ENCODE results near the gene NUDCD3.

NUDCD3 gene

DNA sequence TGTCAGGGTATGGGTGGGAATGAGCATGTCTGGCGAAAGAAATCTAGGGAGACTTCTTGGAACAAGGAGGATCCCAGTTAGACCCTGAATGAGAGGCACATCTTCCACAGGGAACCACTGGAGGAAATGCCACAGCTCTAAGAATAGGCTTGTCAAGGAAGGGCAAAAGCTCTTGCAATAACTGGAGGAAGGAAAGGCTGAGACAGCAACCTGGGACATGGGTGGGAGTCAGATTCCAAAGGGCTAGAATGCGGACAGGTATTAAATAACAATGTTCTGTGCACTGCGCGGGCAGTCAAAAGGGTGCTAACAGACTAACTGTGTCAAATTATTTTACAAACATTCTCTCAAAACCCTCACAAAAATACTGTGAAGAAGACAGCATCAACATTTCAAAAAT is 4.5 kb downstream of the NUDCD3 start:
- DNase-seq (ENCODE audit: low spot score in 2 of 2) (no peak), ATAC-seq (replicated peaks; ENCODE audit: extremely low read depth, poor library complexity, severe bottlenecking) (no peak)
- peaks cover 7% of the 10 kb centered on the region for H3K9me3 Mint-ChIP-seq
- no peak overlapping the region for H3K4me3 Mint-ChIP-seq
- H3K27me3 Mint-ChIP-seq = no peaks in the 10 kb centered on the region
- H3K27ac Mint-ChIP-seq (ENCODE audit: low read depth) = no peak overlapping the region
- peaks cover 75% of the 10 kb centered on the region for H3K4me1 Mint-ChIP-seq
- H3K36me3 Mint-ChIP-seq (ENCODE audit: insufficient read depth) = peaks cover 60% of the 10 kb centered on the region

DNA sequence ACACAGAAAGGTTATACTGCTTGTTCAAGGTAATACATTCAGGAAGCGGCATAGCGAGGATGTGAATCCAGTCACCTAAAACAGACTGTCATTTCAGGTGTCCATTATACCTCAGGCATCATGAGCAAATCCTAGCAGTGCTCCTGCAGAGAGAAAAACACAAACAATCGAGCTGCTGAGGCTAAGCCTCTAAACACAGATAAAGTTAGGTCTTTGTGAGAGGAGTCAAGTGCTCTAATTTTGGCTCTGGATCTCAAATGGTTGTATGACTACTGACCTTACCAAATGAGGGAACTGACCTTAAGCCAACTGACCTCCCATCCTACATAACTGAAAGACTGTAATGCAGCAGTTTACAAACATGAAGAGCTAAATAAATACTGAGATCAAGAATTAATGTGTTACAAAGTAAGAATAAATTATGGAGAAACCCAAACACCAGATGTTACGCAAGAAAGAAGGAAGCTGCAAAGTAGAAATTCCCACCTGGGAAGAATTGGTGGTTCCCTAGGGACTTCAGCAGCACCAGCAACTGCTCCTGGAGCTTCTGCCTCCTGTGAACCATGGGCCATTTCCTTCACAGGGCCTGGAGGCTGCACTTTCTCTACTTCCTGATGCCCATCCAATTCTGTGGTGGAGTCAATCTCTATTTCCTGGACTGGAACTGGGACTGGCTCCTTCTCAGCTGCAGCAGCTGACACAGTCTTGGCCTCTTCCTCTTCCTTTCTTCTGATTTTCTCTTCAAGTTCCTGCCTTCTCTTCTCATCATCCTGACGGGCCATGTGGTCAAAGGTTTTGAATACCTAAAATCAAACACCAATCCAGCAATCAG is 5.8 kb downstream of the NUDCD3 start:
- DNase-seq (ENCODE audit: low spot score in 2 of 2) (no peak), ATAC-seq (replicated peaks; ENCODE audit: extremely low read depth, poor library complexity, severe bottlenecking) (no peak)
- Mint-ChIP-seq H3K4me1 (peaks cover 65% of the 10 kb centered on the region), H3K27me3 (no peaks in the 10 kb centered on the region), H3K9me3 (peaks cover 7% of the 10 kb centered on the region), H3K27ac (ENCODE audit: low read depth) (peak overlapping the region; percentile 68), H3K4me3 (no peak overlapping the region), H3K36me3 (ENCODE audit: insufficient read depth) (peaks cover 62% of the 10 kb centered on the region)

DNA sequence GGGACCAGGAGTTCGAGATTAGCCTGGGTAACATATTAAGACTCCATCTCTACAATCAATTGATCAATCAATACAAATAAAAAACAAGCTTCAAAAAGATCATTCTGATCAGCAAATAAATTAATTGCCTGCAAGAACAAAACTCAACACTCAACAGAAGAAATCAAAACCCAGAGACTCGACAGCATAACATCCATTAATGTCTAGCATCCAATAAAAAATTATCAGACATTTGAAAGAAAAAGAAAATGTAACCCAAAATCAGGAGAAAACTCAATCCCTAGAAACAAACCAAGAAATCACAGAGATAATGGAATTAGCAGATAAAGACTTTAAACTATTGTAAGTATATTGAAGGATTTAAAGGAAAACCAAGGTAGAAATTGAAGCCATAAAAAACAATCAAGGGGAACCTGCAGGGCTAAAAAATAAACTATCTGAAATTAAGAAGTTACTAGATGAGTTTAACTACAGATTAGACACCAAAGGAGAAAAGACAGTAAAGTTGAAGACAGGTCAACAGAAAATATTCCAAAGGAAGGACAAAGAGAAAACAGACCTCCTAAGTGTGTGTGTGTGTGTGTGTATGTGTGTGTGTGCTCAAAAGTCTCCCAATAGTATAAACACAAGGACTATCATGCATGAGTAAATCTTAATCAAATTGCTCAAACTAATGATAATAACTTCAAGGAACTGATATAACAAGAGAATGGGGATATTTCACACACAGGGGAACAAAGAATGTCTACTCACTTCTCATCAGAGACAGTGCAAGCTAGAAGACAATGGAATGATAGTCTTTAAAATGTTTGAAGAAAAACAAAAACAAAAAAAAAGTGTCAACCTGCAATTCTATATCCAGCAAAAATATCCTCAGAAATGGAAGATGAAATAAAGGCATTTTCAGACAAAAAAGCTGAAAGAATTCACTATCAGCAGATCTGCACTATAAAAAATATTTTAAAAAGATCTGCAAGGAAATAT is 7.7 kb downstream of the NUDCD3 start:
- Mint-ChIP-seq H3K36me3 (ENCODE audit: insufficient read depth) (peaks cover 58% of the 10 kb centered on the region), H3K4me3 (no peak overlapping the region), H3K27ac (ENCODE audit: low read depth) (no peak overlapping the region), H3K27me3 (no peaks in the 10 kb centered on the region), H3K4me1 (peaks cover 49% of the 10 kb centered on the region), H3K9me3 (peaks cover 7% of the 10 kb centered on the region)
- DNase-seq (ENCODE audit: low spot score in 2 of 2) (no peak), ATAC-seq (replicated peaks; ENCODE audit: extremely low read depth, poor library complexity, severe bottlenecking) (no peak)

DNA sequence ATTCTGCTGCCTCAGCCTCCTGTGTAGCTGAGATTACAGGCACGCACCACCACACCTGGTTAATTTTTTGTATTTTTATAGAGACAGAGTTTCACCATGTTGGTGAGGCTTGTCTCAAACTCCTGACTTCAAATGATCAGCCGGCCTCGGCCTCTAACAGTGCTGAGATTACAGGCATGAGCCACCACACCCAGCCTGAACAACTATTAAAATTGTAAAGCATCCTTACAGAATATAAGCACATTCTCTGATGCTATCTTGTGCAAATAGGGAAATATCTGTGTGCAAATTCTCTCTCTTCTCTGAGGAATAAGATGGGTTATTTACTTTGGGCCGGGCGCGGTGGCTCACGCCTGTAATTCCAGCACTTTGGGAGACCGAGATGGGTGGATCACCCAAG is 12.5 kb downstream of the NUDCD3 start:
- no peak for DNase-seq (ENCODE audit: low spot score in 2 of 2)
- Mint-ChIP-seq H3K27me3 (no peaks in the 10 kb centered on the region), H3K9me3 (no peaks in the 10 kb centered on the region), H3K36me3 (ENCODE audit: insufficient read depth) (peaks cover 70% of the 10 kb centered on the region), H3K4me1 (peaks cover 27% of the 10 kb centered on the region), H3K4me3 (no peak overlapping the region), H3K27ac (ENCODE audit: low read depth) (no peak overlapping the region)
- ATAC-seq (replicated peaks; ENCODE audit: extremely low read depth, poor library complexity, severe bottlenecking) = no peak

DNA sequence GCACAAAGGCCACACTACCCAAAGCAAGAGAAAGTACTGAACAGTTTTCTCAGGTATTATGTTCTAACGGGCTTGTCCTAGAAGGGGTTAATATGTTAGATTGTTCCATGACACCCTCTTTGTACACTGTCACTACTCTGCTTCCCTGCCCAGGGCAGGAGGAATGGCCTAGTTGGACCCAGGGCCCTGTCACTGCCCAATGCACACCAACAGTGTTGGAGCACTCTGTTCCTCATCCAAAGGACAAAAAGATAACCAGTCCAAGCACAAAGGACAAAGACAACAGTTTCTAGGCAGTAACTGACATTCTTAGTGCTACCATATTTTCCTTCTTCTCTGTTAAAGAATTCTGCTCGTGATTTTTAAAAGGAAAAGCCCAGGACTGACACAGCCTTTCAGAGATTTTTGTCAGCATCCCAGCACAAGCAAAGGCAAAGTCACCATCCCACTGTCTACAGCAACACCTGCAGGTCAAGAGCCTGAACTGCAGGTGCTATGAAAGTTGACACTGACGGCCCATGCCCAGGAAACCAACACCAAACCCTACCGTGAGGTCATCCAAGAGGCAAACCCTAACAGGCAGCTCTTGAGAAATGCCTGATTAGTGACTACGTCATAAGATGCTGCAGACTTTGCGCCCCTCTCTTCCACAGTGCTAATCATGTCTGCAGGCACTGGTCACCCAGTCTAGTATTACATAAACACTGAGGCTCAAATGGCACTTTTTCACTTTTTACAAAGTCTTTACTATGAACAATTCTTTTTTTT is 13.2 kb downstream of the NUDCD3 start:
- no peak overlapping the region for H3K27ac Mint-ChIP-seq (ENCODE audit: low read depth)
- peak; percentile 78 for ATAC-seq (replicated peaks; ENCODE audit: extremely low read depth, poor library complexity, severe bottlenecking)
- no peaks in the 10 kb centered on the region for H3K9me3 Mint-ChIP-seq
- no peaks in the 10 kb centered on the region for H3K27me3 Mint-ChIP-seq
- peaks cover 68% of the 10 kb centered on the region for H3K36me3 Mint-ChIP-seq (ENCODE audit: insufficient read depth)
- peaks cover 24% of the 10 kb centered on the region for H3K4me1 Mint-ChIP-seq
- no peak overlapping the region for H3K4me3 Mint-ChIP-seq
- DNase-seq (ENCODE audit: low spot score in 2 of 2) = peak; percentile 41 to 50

DNA sequence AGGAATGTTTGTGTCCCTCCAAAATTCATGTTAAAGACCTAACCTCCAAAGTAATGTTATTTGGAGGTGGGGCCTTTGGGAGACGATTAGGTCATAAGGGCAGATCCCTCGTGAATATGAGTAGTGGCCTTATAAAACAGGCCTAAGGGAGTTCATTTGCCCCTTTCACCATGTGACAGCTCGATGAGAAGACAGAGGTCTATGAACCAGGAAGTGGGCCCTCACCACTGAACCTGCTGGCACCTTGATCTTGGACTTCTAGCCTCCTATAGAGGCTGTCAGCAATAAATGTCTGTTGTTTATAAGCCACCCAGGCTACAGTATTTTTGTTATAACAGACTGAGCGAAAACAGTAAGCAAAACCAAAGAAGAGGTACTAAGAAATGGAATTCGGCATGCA is 14.1 kb downstream of the NUDCD3 start:
- Mint-ChIP-seq H3K4me3 (no peak overlapping the region), H3K4me1 (peaks cover 29% of the 10 kb centered on the region), H3K27ac (ENCODE audit: low read depth) (no peak overlapping the region), H3K36me3 (ENCODE audit: insufficient read depth) (peaks cover 62% of the 10 kb centered on the region), H3K9me3 (no peaks in the 10 kb centered on the region), H3K27me3 (no peaks in the 10 kb centered on the region)
- no peak for DNase-seq (ENCODE audit: low spot score in 2 of 2)
- no peak for ATAC-seq (replicated peaks; ENCODE audit: extremely low read depth, poor library complexity, severe bottlenecking)

DNA sequence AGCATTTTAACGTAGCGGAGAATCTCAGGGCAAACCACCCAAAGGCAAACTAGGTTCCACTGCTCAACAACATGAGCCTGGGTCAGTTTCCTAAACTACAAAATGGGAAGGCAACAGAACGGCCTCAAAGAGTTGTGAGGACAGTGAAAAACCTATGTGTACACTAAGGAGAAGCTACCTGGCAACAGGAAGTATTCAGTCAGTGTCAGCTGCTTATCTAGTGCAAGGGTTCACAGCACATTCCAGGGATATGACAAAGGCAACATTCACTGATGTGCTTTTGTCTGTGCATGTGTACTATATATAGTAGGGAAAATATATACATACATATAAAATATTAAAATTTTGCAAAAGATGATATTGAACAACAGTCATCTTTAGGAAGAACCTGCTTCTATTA is 17.2 kb downstream of the NUDCD3 start:
- Mint-ChIP-seq H3K27me3 (no peaks in the 10 kb centered on the region), H3K4me1 (peaks cover 51% of the 10 kb centered on the region), H3K4me3 (no peak overlapping the region), H3K9me3 (no peaks in the 10 kb centered on the region), H3K27ac (ENCODE audit: low read depth) (no peak overlapping the region), H3K36me3 (ENCODE audit: insufficient read depth) (peaks cover 62% of the 10 kb centered on the region)
- DNase-seq (ENCODE audit: low spot score in 2 of 2) = no peak
- ATAC-seq (replicated peaks; ENCODE audit: extremely low read depth, poor library complexity, severe bottlenecking) = no peak

DNA sequence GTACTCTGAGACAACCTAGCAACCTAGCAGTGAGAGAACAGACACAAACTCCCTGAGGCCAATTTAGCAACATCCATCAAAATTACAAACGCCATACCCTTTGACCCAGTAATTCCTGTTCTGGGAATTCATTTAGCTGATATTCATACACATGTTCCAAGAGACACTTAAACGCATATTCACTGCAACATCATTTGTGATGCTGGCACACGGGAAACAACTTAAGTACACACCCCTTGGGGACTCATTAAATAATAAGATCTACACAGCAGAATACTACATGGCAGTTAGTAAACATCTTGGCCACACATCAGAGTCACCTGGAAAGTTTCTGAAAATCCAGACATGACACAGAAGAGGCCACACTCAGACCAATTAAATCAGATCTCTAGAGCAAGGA is 17.6 kb downstream of the NUDCD3 start:
- DNase-seq (ENCODE audit: low spot score in 2 of 2) (no peak), ATAC-seq (replicated peaks; ENCODE audit: extremely low read depth, poor library complexity, severe bottlenecking) (no peak)
- H3K36me3 Mint-ChIP-seq (ENCODE audit: insufficient read depth) = peaks cover 66% of the 10 kb centered on the region
- no peak overlapping the region for H3K27ac Mint-ChIP-seq (ENCODE audit: low read depth)
- peaks cover 51% of the 10 kb centered on the region for H3K4me1 Mint-ChIP-seq
- no peaks in the 10 kb centered on the region for H3K9me3 Mint-ChIP-seq
- no peaks in the 10 kb centered on the region for H3K27me3 Mint-ChIP-seq
- no peak overlapping the region for H3K4me3 Mint-ChIP-seq

DNA sequence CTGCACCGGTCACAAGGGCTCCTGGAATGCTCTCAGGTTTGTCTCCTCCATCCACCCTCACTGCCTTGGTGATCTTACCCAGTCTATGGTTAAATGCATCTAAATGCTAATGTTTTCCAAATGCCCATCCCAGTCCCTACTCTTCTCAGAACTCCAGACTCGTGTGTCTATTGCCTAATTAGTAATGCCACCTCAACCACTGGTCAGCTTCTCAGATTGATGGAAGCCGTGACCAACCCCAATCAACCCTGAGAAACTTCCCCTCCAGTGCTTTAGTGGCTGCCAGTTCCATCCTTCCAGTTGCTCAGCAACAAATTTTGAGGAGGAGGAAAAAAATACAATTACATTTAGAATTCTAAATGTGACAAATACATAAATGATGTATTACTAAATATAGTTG is 18.6 kb downstream of the NUDCD3 start:
- H3K27me3 Mint-ChIP-seq = no peaks in the 10 kb centered on the region
- no peak overlapping the region for H3K27ac Mint-ChIP-seq (ENCODE audit: low read depth)
- DNase-seq (ENCODE audit: low spot score in 2 of 2) (no peak), ATAC-seq (replicated peaks; ENCODE audit: extremely low read depth, poor library complexity, severe bottlenecking) (no peak)
- peaks cover 50% of the 10 kb centered on the region for H3K4me1 Mint-ChIP-seq
- H3K9me3 Mint-ChIP-seq = no peaks in the 10 kb centered on the region
- peaks cover 71% of the 10 kb centered on the region for H3K36me3 Mint-ChIP-seq (ENCODE audit: insufficient read depth)
- H3K4me3 Mint-ChIP-seq = no peak overlapping the region

DNA sequence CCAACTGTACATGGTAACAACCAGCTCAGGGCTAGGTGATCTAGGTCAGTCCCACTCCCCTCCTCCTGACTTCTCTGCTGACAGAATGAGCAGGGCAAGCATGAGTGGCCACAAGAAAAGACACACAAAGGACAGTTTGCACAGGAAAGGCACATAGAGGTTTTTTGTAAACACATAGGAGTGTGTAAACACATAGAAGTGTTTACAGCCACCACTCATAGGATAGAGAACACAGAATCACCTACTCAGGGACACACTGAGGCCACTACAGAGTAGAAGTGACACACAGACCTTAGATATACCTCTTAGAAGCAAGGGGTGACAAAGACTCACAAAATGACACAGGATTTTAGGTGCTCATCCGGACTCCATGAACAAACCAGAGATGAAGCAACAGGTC is 19.0 kb downstream of the NUDCD3 start:
- no peak overlapping the region for H3K27ac Mint-ChIP-seq (ENCODE audit: low read depth)
- ATAC-seq (replicated peaks; ENCODE audit: extremely low read depth, poor library complexity, severe bottlenecking) (no peak), DNase-seq (ENCODE audit: low spot score in 2 of 2) (no peak)
- no peaks in the 10 kb centered on the region for H3K27me3 Mint-ChIP-seq
- peaks cover 50% of the 10 kb centered on the region for H3K4me1 Mint-ChIP-seq
- no peak overlapping the region for H3K4me3 Mint-ChIP-seq
- peaks cover 68% of the 10 kb centered on the region for H3K36me3 Mint-ChIP-seq (ENCODE audit: insufficient read depth)
- no peaks in the 10 kb centered on the region for H3K9me3 Mint-ChIP-seq

DNA sequence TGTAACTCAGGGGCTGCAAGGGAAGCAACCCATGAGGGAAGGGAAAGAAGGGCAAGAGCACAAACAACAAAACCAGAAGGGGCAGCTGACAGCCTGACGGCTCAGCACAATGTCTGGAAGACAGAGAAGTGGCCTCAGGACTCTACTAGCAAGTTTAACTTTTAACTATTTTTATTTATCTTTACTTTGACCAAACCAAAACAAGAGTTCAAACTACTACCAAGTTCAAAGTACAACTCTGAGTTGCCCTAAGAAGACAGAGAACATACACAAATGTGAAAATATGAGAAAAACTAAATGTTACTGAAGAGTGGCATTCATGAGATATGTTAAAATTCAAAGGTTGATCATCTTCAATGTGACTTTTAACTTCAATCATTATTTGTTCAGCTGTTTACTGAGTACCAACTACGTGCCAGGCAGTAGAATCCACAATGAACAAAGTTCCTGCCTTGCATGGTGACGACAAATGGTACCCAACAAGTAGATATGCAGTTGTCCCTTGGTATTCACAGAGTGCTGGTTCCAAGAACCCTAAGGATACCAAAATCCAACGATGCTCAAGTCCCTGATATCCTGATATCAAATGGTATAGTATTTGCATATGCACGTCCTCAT is 19.7 kb downstream of the NUDCD3 start:
- no peak for ATAC-seq (replicated peaks; ENCODE audit: extremely low read depth, poor library complexity, severe bottlenecking)
- DNase-seq (ENCODE audit: low spot score in 2 of 2) = no peak
- Mint-ChIP-seq H3K36me3 (ENCODE audit: insufficient read depth) (peaks cover 64% of the 10 kb centered on the region), H3K9me3 (no peaks in the 10 kb centered on the region), H3K4me3 (no peak overlapping the region), H3K27ac (ENCODE audit: low read depth) (peak overlapping the region; percentile 42), H3K27me3 (no peaks in the 10 kb centered on the region), H3K4me1 (peaks cover 55% of the 10 kb centered on the region)

DNA sequence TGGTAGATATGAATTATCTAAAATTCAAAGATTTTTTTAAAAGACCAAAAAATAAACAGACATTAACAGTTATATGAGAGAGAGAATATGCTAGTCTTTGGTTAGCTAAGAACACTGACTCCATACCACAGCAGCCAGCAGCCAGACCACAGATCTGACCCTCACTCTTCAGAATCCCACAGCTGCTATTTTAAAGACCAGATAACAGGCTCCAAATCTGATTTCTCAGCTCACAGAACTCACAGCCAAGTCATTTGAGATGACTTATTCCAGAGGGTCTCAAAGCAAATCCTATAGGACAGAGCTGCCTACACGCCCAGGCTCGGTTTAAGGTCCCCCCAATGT is 20.4 kb downstream of the NUDCD3 start:
- Mint-ChIP-seq H3K4me1 (peaks cover 60% of the 10 kb centered on the region), H3K4me3 (no peak overlapping the region), H3K36me3 (ENCODE audit: insufficient read depth) (peaks cover 60% of the 10 kb centered on the region), H3K27ac (ENCODE audit: low read depth) (peak overlapping the region; percentile 42), H3K9me3 (no peaks in the 10 kb centered on the region), H3K27me3 (no peaks in the 10 kb centered on the region)
- no peak for ATAC-seq (replicated peaks; ENCODE audit: extremely low read depth, poor library complexity, severe bottlenecking)
- no peak for DNase-seq (ENCODE audit: low spot score in 2 of 2)
